GM12878 (cell line): ENCODE data around the gene SHISA2. TPM values are rescaled to one million over a fixed set of nuclear protein-coding genes. Genes with fewer than 3 reads are reported as not detected.

Experiments used
- ATAC-seq: fragments of 200-7000 bp; cut with Tn5 transposase; 3 replicates; pipeline ENCODE4 v1.9.1; 2020; ENCODE audit warnings: mild to moderate bottlenecking, moderate library complexity
- BruUV-seq: library from RNA; stranded (reverse); fragments of 400-500 nt; replicated peaks from 2 replicates; lab custom pipeline; 2021; lab: Mats Ljungman, UMichigan
- CTCF ChIA-PET: fragments of 300-600 bp; sonication (Branson Sonifier 250); formaldehyde crosslinking; extraction: SDS; loops from one replicate; lab custom pipeline; 2021; ENCODE audit warnings: inconsistent platforms; lab: Yijun Ruan, JAX
- POLR2A ChIA-PET: fragments of 350-600 bp; formaldehyde crosslinking; extraction: SDS; loops from one replicate; lab custom pipeline; 2021; ENCODE audit warnings: inconsistent platforms; lab: Charles Lee
- RAD21 ChIA-PET: fragments of 300-600 bp; sonication (Branson Sonifier 250); formaldehyde crosslinking; loops from one replicate; lab custom pipeline; 2023; ENCODE audit warnings: antibody characterized with exemption; ENCODE audit not compliant: unreplicated experiment; lab: Charles Lee
- SMC1A ChIA-PET: fragments of 300-600 bp; sonication (Branson Sonifier 250); formaldehyde crosslinking; loops from one replicate; lab custom pipeline; 2023; ENCODE audit not compliant: unreplicated experiment, uncharacterized antibody; lab: Charles Lee
- DNase-seq: peaks from one replicate; pipeline ENCODE4 v3.0.0-alpha.2; 2011; ENCODE audit warnings: low read depth, low spot score
- FAIRE-seq: peaks from 3 replicates; lab custom pipeline; 2011; peaks lifted over from hg19 to GRCh38; lab: Jason Lieb, UNC
- H2AFZ ChIP-seq: 2 replicates; pipeline ENCODE4 v1.6.0; 2011; ENCODE audit warnings: low read depth, low read length, control low read depth; ENCODE audit not compliant: control insufficient read depth
- H3K27ac ChIP-seq: 2 replicates; pipeline ENCODE4 v1.5.1; 2011; ENCODE audit warnings: control low read depth; ENCODE audit not compliant: control insufficient read depth, insufficient read depth
- H3K27me3 ChIP-seq, 2 experiments: replicated peaks in 1 of 2; 2 replicates each; pipeline versions ENCODE4 v1.6.0 to v1.6.1; 2011; ENCODE audit warnings: low read length in 1 of 2; ENCODE audit not compliant: control insufficient read depth in 2 of 2, insufficient read depth in 2 of 2
- H3K36me3 ChIP-seq, 2 experiments: 2 replicates each; pipeline ENCODE4 v1.5.1; 2011; ENCODE audit warnings: low read length in 1 of 2; ENCODE audit not compliant: control insufficient read depth in 2 of 2, insufficient read depth in 2 of 2
- H3K4me1 ChIP-seq: 2 replicates; pipeline ENCODE4 v1.6.1; 2011; ENCODE audit warnings: mild to moderate bottlenecking, low read length, moderate library complexity, mixed read lengths; ENCODE audit not compliant: control insufficient read depth, insufficient read depth
- H3K4me2 ChIP-seq: 2 replicates; pipeline ENCODE4 v1.6.0; 2011; ENCODE audit warnings: control low read depth; ENCODE audit not compliant: control insufficient read depth, insufficient read depth
- H3K4me3 ChIP-seq: fragments of 200-600 bp; sonication (generic); 2 replicates; pipeline ENCODE4 v1.5.1; 2016
- H3K79me2 ChIP-seq: 2 replicates; pipeline ENCODE4 v1.6.0; 2011; ENCODE audit warnings: low read length; ENCODE audit not compliant: control insufficient read depth, insufficient read depth
- H3K9ac ChIP-seq: 2 replicates; pipeline ENCODE4 v1.8.0; 2011; ENCODE audit warnings: low read length, control low read depth, mixed read lengths; ENCODE audit not compliant: control insufficient read depth, insufficient read depth
- H3K9me3 ChIP-seq: replicated peaks from 3 replicates; pipeline ENCODE4 v1.5.1; 2011; ENCODE audit warnings: mild to moderate bottlenecking, low read length; ENCODE audit not compliant: control insufficient read depth, insufficient read depth
- H4K20me1 ChIP-seq: 2 replicates; pipeline ENCODE4 v1.6.0; 2011; ENCODE audit not compliant: control insufficient read depth, insufficient read depth
- CHD2 ChIP-seq: IDR thresholded peaks from 2 replicates; pipeline ENCODE4 v1.6.1; 2011; ENCODE audit warnings: low read depth, low read length, improper control_type of control experiment, borderline replicate concordance
- HDAC6 ChIP-seq: fragments of 200-600 bp; sonication (generic); IDR thresholded peaks from one replicate; pipeline ENCODE4 v1.8.0; 2017; ENCODE audit warnings: antibody characterized with exemption; ENCODE audit not compliant: unreplicated experiment
- HDGF ChIP-seq: fragments of 450-650 bp; IDR thresholded peaks from 2 replicates; pipeline ENCODE4 v1.6.1; 2016; ENCODE audit warnings: antibody characterized with exemption
- IRF4 ChIP-seq: IDR thresholded peaks from 2 replicates; pipeline ENCODE4 v1.6.1; 2011; ENCODE audit warnings: low read depth, low read length
- MXI1 ChIP-seq: fragments of 150-350 bp; IDR thresholded peaks from 2 replicates; pipeline ENCODE4 v1.6.1; 2011; ENCODE audit warnings: low read depth, mild to moderate bottlenecking, inconsistent platforms, low read length, improper control_type of control experiment
- NFYA ChIP-seq: IDR thresholded peaks from 2 replicates; pipeline ENCODE4 v1.6.1; 2011; ENCODE audit warnings: low read depth, mild to moderate bottlenecking, low read length, improper control_type of control experiment, borderline replicate concordance
- NR2C1 ChIP-seq: fragments of 450-650 bp; IDR thresholded peaks from 2 replicates; pipeline ENCODE4 v1.6.1; 2017; ENCODE audit warnings: antibody characterized with exemption, mild to moderate bottlenecking, moderate library complexity
- POU2F2 ChIP-seq: IDR thresholded peaks from 3 replicates; pipeline ENCODE4 v1.6.1; 2011; ENCODE audit warnings: low read depth, mild to moderate bottlenecking, low read length, borderline replicate concordance
- RUNX3 ChIP-seq: IDR thresholded peaks from 2 replicates; pipeline ENCODE4 v1.6.1; 2012; ENCODE audit warnings: low read length, inconsistent platforms
- SP1 ChIP-seq: IDR thresholded peaks from one replicate; pipeline ENCODE4 v1.6.1; 2011; ENCODE audit warnings: low read depth, low read length
- SRF ChIP-seq, 2 experiments: IDR thresholded peaks; 2 replicates each; pipeline ENCODE4 v1.6.1; 2011; ENCODE audit warnings: low read depth in 2 of 2, low read length in 2 of 2, mild to moderate bottlenecking in 1 of 2, moderate library complexity in 1 of 2
- TCF3 ChIP-seq: IDR thresholded peaks from 2 replicates; pipeline ENCODE4 v1.6.1; 2012; ENCODE audit warnings: low read depth, mild to moderate bottlenecking, low read length, borderline replicate concordance; ENCODE audit not compliant: insufficient read depth
- WGBS: methylation state at CpG from one replicate; pipeline ENCODE4 v1.1.6; 2016; ENCODE audit warnings: low lambda C conversion rate; ENCODE audit not compliant: insufficient replicate concordance, insufficient coverage; ENCODE audit errors: missing lambda C conversion rate; 5-methylcytosine and 5-hydroxymethylcytosine counted together
- in situ Hi-C: fragments of 300-500 bp; cut with MboI; formaldehyde crosslinking; loops from 9 replicates; pipeline ENCODE4 v1.14.3; 2018; ENCODE audit warnings: mixed read lengths
- intact Hi-C: fragments of 100-400 bp; cut with micrococcal nuclease; formaldehyde crosslinking; loops from one replicate; pipeline ENCODE4 v1.14.2; 2022; ENCODE audit not compliant: unreplicated experiment
- polyA plus RNA-seq, 11 experiments: library from polyadenylated mRNA; depleted of rRNA in 4 of 11; unstranded in 6 of 11; stranded (reverse) in 5 of 11; fragments of >200 nt; fragmentation: Nextera tagmentation in 4 of 11; fragmentation: Illumina TruSeq in 1 of 11; extraction: Ambion mirVana in 4 of 11; extraction: Trizol in 1 of 11; gene quantifications; 1 replicate in 1 of 11; 2 replicates in 10 of 11; pipeline versions ENCODE4 v1.2.1 to v1.2.3, GENCODE V29; 2011 to 2016; ENCODE audit warnings: inconsistent platforms in 2 of 11, missing spikeins in 2 of 11, low read depth in 1 of 11
- total RNA-seq, 4 experiments: library from RNA; depleted of rRNA in 3 of 4; stranded (reverse); fragments of >200 nt in 3 of 4; fragmentation: Illumina TruSeq in 1 of 4; extraction: Trizol in 1 of 4; gene quantifications; 2 replicates each; pipeline versions ENCODE4 v1.2.1 to v1.2.3, GENCODE V29; 2013 to 2021
- TF ChIP-seq, protein P1 (sequence below): fragments of 450-650 bp; IDR thresholded peaks from 2 replicates; pipeline ENCODE4 v1.6.1; 2016; ENCODE audit warnings: mild to moderate bottlenecking

Gene SHISA2
- total and polyA plus RNA-seq, 10 of the 15 experiments (the other 5 are each of a cell fraction or from before 2014, with no cell fraction given) = 0.04 to 0.08 TPM; not detected in 8

DNA sequence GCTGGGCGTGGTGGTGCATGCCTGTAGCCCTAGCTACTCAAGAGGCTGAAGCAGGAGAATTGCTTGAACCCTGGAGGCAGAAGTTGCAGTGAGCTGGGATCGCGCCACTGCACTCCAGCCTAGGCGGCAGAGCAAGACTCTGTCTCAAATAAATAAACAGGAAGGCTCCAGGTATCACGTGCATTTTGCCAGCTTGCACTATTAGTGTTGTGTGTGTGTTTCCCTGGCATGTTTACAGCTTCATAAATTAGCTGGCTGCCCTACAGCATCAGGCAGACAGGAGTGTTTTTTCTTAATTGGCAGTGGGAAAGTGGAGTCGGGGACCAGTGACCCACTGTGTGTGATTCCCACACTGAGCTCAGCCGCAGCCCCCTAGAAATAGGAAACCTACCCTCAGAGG, 32.6 kb downstream of the SHISA2 start:
- no TSS peak for BruUV-seq
- H2AFZ ChIP-seq = no peak overlapping the region
- no peak overlapping the region for H3K9ac ChIP-seq
- no peaks in the 10 kb centered on the region; a peak in 2 of 4 replicates for H3K27me3 ChIP-seq
- no peak overlapping the region for H3K4me2 ChIP-seq
- intact Hi-C loops (no loop called here), in situ Hi-C loops (no loop called here)
- H4K20me1 ChIP-seq = no peaks in the 10 kb centered on the region
- no peaks in the 10 kb centered on the region for H3K4me1 ChIP-seq
- SMC1A ChIA-PET = no interaction called here
- H3K36me3 ChIP-seq = no peaks in the 10 kb centered on the region
- POLR2A ChIA-PET = no interaction called here
- TF ChIP-seq SRF (IDR thresholded peaks at IDR 0.05; ENCODE audit: low read depth in 2 of 2, low read length in 2 of 2) = no peak
- H3K27ac ChIP-seq = no peak overlapping the region
- no peaks in the 10 kb centered on the region for H3K9me3 ChIP-seq
- 45% methylated on average over 7 of the region's 7 CpGs for WGBS
- ATAC-seq (no peak), DNase-seq (no peak), FAIRE-seq (no peak)
- H3K4me3 ChIP-seq = no peak overlapping the region
- H3K79me2 ChIP-seq = no peaks in the 10 kb centered on the region
- RAD21 ChIA-PET = no interaction called here
- CTCF ChIA-PET = no interaction called here

DNA sequence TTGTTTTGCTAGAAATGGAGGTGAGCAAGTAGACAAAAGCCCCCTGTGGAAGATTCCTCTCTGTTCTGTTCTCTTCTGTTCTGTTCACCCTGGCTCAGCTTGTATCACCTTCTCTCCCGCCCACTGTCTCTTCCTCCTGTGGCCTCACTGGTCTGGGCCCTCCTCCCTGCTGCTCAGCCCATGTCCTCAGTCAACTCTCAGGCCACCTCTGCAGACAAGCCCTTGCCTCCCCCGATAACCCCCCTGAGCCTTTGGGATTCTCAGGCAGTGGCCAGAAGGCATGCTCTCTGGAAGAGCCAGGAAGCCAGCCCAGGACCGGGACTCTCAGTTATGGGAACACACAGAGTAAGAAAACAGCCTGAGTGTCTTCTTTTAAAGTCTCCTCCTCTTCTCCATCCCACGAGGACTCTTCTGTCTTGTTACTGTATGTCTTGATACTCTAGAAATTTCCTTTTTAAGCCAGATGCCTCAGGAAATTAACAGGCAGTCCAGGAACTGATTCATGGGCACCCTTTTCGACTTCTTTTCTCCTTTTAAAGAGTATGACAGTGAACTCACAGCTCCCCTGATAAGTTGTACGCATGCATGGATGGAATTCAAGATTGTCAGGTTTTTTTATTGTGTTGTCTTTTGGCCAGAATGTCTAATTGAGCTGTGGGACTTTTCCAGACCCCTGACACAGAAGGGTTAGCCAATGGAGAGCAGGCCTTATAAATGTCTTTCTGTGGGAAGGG, 33.7 kb downstream of the SHISA2 start:
- in situ Hi-C loops (no loop called here), intact Hi-C loops (no loop called here)
- SMC1A ChIA-PET = no interaction called here
- Histone ChIP-seq H3K4me2 (no peak overlapping the region), H3K9ac (no peak overlapping the region), H3K36me3 (no peaks in the 10 kb centered on the region), H3K4me3 (no peak overlapping the region), H4K20me1 (no peaks in the 10 kb centered on the region), H3K27ac (no peak overlapping the region), H3K27me3 (no peaks in the 10 kb centered on the region; a peak in 2 of 4 replicates), H3K79me2 (no peaks in the 10 kb centered on the region), H3K4me1 (no peaks in the 10 kb centered on the region), H2AFZ (no peak overlapping the region), H3K9me3 (no peaks in the 10 kb centered on the region; the same call in 2 of the 3 replicates)
- POLR2A ChIA-PET = no interaction called here
- DNase-seq (no peak), ATAC-seq (no peak), FAIRE-seq (no peak)
- BruUV-seq = no TSS peak
- 3% methylated on average over 6 of the region's 6 CpGs for WGBS
- no peak for TF ChIP-seq HDAC6
- TF ChIP-seq, protein P1, sequence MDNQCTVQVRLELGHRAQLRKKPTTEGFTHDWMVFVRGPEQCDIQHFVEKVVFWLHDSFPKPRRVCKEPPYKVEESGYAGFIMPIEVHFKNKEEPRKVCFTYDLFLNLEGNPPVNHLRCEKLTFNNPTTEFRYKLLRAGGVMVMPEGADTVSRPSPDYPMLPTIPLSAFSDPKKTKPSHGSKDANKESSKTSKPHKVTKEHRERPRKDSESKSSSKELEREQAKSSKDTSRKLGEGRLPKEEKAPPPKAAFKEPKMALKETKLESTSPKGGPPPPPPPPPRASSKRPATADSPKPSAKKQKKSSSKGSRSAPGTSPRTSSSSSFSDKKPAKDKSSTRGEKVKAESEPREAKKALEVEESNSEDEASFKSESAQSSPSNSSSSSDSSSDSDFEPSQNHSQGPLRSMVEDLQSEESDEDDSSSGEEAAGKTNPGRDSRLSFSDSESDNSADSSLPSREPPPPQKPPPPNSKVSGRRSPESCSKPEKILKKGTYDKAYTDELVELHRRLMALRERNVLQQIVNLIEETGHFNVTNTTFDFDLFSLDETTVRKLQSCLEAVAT = no peak
- TF ChIP-seq TCF3 = no peak
- no peak for TF ChIP-seq NR2C1
- no peak for TF ChIP-seq CHD2
- no peak for TF ChIP-seq NFYA
- TF ChIP-seq MXI1 = no peak
- no peak for TF ChIP-seq SP1
- no peak for TF ChIP-seq HDGF
- no peak for TF ChIP-seq RUNX3
- no peak for TF ChIP-seq IRF4
- no peak for TF ChIP-seq POU2F2
- RAD21 ChIA-PET = no interaction called here
- CTCF ChIA-PET = no interaction called here
